Nephron (organoid): ENCODE measurements around the gene NPC1L1.

ENCODE experiments used
- H3K27ac Mint-ChIP-seq, 3 experiments: 2 replicates each; pipeline ENCODE4 v1.8.0; 2020; ENCODE audit warnings: mixed read lengths in 3 of 3, mild to moderate bottlenecking in 2 of 3, moderate library complexity in 1 of 3
- H3K27me3 Mint-ChIP-seq: 2 replicates; pipeline ENCODE4 v1.8.0; 2021; ENCODE audit warnings: low read depth, mild to moderate bottlenecking, moderate library complexity, mixed read lengths
- H3K36me3 Mint-ChIP-seq: 2 replicates; pipeline ENCODE4 v1.8.0; 2020; ENCODE audit warnings: low read depth, mixed read lengths
- H3K4me1 Mint-ChIP-seq: 2 replicates; pipeline ENCODE4 v1.8.0; 2020; ENCODE audit warnings: mixed read lengths
- H3K4me3 Mint-ChIP-seq, 3 experiments: 2 replicates each; pipeline ENCODE4 v1.8.0; 2020; ENCODE audit warnings: mild to moderate bottlenecking in 3 of 3, mixed read lengths in 3 of 3, moderate library complexity in 2 of 3
- H3K9me3 Mint-ChIP-seq: 2 replicates; pipeline ENCODE4 v1.8.0; 2020; ENCODE audit warnings: mixed read lengths
- TF ChIP-seq, protein P1 (sequence below), 3 experiments: fragments of 200-600 bp; sonication (generic); IDR thresholded peaks; one replicate each; pipeline ENCODE4 v1.5.0; 2021; ENCODE audit warnings: antibody characterized with exemption in 3 of 3; ENCODE audit not compliant: unreplicated experiment in 3 of 3

Gene NPC1L1

GRCh38 chr7:44573464-44574286, 32.5 kb upstream of the NPC1L1 start, which contains the start of gene DDX56:
Gene DDX56 (minus strand): TSS chr7:44573908. CDS start chr7:44573895, 13 bp downstream.
- Mint-ChIP-seq H3K9me3 (no peaks in the 10 kb centered on the region), H3K36me3 (peaks cover 53% of the 10 kb centered on the region)

DNA sequence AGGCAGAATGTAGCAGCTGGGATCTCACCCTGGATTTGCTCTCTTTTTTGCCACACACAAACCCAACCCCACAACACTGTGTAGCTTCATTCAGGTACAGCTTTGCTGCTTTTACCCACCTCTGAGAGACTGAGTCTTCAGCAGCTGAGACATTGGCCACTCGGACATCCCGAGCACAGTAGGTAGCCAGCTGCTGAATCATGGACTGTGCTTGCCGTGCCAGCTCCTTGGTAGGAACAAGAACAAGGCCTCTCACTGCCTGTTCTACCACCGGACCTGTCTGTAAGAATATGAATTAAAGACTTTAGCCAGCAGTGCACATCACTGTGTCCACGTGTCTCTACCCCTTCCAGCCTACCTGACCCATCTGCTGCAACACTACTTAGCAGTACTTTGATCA, 31.6 kb upstream of the NPC1L1 start:
- Mint-ChIP-seq H3K4me1 (peaks cover 27% of the 10 kb centered on the region), H3K27me3 (no peaks in the 10 kb centered on the region), H3K9me3 (no peaks in the 10 kb centered on the region), H3K4me3 (peak overlapping the region; percentile 95 to 99 (median 98)), H3K27ac (peak overlapping the region; percentile 85 to 94 (median 93)), H3K36me3 (peaks cover 60% of the 10 kb centered on the region)
- TF ChIP-seq, protein P1, sequence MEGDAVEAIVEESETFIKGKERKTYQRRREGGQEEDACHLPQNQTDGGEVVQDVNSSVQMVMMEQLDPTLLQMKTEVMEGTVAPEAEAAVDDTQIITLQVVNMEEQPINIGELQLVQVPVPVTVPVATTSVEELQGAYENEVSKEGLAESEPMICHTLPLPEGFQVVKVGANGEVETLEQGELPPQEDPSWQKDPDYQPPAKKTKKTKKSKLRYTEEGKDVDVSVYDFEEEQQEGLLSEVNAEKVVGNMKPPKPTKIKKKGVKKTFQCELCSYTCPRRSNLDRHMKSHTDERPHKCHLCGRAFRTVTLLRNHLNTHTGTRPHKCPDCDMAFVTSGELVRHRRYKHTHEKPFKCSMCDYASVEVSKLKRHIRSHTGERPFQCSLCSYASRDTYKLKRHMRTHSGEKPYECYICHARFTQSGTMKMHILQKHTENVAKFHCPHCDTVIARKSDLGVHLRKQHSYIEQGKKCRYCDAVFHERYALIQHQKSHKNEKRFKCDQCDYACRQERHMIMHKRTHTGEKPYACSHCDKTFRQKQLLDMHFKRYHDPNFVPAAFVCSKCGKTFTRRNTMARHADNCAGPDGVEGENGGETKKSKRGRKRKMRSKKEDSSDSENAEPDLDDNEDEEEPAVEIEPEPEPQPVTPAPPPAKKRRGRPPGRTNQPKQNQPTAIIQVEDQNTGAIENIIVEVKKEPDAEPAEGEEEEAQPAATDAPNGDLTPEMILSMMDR (IDR thresholded peaks at IDR 0.05; ENCODE audit: unreplicated experiment in 3 of 3), result no peak

More at GRCh38 chr7:44573464-44574286, 32.5 kb upstream of the NPC1L1 start, which contains the start of gene DDX56:
- Mint-ChIP-seq H3K4me3 (peak within 1 kb of the TSS; percentile 95 to 99 (median 98)), H3K4me1 (peaks cover 27% of the 10 kb centered on the region), H3K27me3 (no peaks in the 10 kb centered on the region), H3K27ac (peak within 1 kb of the TSS; percentile 85 to 94 (median 93))
- TF ChIP-seq, protein P1 (IDR thresholded peaks at IDR 0.05; ENCODE audit: unreplicated experiment in 3 of 3), result no peak

- TF ChIP-seq, protein P1 (IDR thresholded peaks at IDR 0.05; ENCODE audit: unreplicated experiment in 3 of 3), result no peak
- H3K27ac Mint-ChIP-seq, result no peak overlapping the region
- peaks cover 64% of the 10 kb centered on the region for H3K36me3 Mint-ChIP-seq
- H3K4me3 Mint-ChIP-seq, result no peak overlapping the region
- no peaks in the 10 kb centered on the region for H3K9me3 Mint-ChIP-seq
- no peaks in the 10 kb centered on the region for H3K27me3 Mint-ChIP-seq
- peaks cover 23% of the 10 kb centered on the region for H3K4me1 Mint-ChIP-seq
Observed at GRCh38 chr7:44569959-44570358, 28.8 kb upstream of the NPC1L1 start.

DNA sequence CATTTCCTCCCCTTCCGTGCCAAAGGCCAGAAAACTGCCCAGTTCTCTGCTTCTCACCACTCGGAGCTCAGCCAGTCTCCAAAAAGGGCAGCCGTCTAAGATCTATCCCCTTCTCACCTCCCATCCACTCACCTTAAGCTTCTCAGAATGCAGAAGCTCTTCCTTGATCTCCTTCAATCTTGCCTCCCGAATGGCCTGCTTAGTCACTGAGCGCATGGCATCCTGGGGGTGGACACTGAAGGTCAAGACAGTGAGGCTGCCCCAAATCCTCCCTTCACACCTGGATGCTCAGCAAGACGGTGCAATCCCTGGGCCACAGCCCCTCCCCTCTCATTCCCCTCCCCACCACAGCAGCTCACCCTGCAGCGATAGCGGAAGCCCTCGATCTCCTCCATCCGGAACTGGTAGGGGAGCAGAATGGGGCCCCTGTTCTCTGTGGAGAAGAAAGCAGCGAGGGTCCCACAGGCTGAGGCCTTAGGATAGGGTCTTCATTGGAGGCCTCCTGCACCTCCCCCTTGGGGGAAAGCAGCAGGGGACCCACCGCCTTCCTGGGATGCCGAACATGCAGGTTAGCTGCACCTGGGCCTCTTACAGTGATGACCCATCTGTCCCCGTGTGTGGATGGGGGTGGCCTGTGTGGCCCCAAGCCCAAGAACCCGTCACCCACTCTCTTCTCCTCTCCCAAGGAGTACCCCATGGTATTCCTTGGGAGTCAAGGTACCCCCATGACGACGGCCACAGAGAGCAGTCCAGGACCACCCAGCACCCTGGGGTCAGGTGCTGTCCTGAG, 27.8 kb upstream of the NPC1L1 start:
- H3K27me3 Mint-ChIP-seq, result no peaks in the 10 kb centered on the region
- H3K9me3 Mint-ChIP-seq, result no peaks in the 10 kb centered on the region
- peak overlapping the region in 1 of 3 experiments; percentile 38 for H3K4me3 Mint-ChIP-seq
- H3K27ac Mint-ChIP-seq, result no peak overlapping the region
- TF ChIP-seq, protein P1 (IDR thresholded peaks at IDR 0.05; ENCODE audit: unreplicated experiment in 3 of 3), result no peak
- peaks cover 70% of the 10 kb centered on the region for H3K36me3 Mint-ChIP-seq
- peaks cover 13% of the 10 kb centered on the region for H3K4me1 Mint-ChIP-seq

GRCh38 chr7:44567884-44568283, 26.8 kb upstream of the NPC1L1 start:
- Mint-ChIP-seq H3K27me3 (no peaks in the 10 kb centered on the region), H3K4me1 (peaks cover 6% of the 10 kb centered on the region), H3K9me3 (no peaks in the 10 kb centered on the region), H3K27ac (no peak overlapping the region), H3K4me3 (no peak overlapping the region), H3K36me3 (peaks cover 67% of the 10 kb centered on the region)
- TF ChIP-seq, protein P1 (IDR thresholded peaks at IDR 0.05; ENCODE audit: unreplicated experiment in 3 of 3), result no peak
